Ramos (cell line): ENCODE results near the gene ZNG1B.
"Not testable (repeated sequence)": the region's sequence is repeated elsewhere in the genome, so short reads cannot be mapped to it uniquely, and the experiment has no call there.

Experiments used
- in situ Hi-C: fragments of 300-500 bp; cut with MboI; formaldehyde crosslinking; loops from one replicate; pipeline ENCODE4 v1.14.3; 2022; ENCODE audit warnings: low sequenced_read_pairs; ENCODE audit not compliant: unreplicated experiment

The ZNG1B gene

GRCh38 chr2:113437508-113438465 is at the start of gene ZNG1B:
Gene ZNG1B (plus strand): TSS chr2:113437691. CDS start chr2:113437869, 178 bp downstream.
- in situ Hi-C loops: not testable (repeated sequence)

DNA sequence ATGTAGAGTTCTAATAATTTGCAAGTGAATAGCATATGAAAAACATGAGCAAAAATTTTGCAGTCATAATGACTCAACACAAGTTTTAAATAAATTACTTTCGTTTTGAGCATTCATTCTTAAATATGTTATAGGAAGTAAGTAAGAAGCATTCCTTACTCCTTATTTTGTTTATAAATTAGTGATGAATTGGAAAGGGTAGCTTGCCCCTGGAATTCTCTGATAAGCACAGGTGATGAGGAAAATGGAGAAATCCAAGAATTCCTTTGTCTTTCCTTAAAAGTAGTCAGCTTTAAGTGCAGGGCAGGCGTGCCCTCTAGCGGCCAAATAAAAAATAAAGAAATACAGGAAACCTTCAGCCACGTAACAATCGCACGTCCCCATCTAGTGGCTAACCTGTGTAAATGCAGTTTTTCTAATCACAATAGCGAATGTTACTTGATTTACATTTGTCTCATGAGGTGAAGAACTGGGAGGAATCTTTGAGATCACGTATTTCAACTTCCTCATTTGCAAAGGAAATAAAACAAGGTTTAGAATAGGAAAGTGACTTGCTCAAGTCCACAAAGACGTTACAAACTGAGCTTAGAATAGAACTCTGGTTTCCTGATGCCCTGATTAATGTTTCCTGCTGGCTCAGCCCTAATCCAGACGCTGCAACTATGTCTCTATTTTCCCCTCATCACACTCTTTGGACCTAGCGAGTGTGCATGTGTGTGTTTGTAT is 47.2 kb upstream of the ZNG1B start:
- in situ Hi-C loops: no loop called here

GRCh38 chr2:113391073-113391472 is 46.4 kb upstream of the ZNG1B start:
- in situ Hi-C loops: no loop called here

DNA sequence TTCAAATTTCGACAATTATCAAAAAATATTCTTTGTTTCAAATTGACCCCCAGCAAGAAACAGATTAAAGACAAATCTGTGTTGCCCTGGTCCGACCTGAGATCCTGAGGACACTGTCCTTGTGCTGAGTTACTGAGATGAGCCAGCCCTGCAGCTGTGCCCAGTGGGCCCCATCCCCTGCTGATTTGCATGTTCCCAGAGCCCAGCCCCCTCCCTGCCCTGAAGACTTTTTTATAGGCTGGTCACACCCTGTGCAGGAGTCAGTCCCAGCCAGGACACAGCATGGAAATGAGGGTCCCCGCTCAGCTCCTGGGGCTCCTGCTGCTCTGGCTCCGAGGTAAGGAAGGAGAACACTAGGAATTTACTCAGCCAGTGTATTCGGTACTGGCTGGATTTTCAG is 31.4 kb upstream of the ZNG1B start:
- in situ Hi-C loops: no loop called here

DNA sequence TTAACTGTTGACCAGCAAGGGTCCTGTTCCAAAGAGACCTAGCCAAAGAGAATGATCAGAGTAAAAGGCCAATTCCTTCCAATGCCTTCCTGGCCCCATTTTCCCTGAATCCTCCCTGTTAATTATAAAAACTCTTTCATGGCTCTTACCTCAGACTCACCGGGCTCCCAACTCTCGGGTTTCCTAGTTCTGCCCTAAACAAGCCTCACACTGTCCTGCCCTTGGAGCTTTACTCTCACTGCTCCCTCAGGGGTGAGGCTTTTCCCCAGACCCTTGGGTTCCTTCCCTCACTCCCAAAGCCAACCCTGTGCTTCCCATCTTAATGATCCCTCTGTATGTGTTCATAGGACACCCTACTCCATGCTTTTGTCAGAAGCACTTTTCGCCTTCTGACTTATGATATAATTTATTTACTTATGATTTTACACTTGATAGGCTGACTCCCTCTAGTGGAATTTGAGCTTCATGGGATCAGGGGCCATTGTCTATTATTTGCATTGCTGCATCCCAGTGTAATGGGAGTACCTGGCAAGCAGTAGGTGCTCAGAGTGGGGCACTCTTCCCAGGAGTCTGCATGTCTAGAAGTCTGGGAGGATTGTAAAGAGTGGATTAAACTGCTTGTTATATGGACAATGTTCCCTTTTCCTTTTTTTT is 29.9 kb upstream of the ZNG1B start:
- in situ Hi-C loops: no loop called here

DNA sequence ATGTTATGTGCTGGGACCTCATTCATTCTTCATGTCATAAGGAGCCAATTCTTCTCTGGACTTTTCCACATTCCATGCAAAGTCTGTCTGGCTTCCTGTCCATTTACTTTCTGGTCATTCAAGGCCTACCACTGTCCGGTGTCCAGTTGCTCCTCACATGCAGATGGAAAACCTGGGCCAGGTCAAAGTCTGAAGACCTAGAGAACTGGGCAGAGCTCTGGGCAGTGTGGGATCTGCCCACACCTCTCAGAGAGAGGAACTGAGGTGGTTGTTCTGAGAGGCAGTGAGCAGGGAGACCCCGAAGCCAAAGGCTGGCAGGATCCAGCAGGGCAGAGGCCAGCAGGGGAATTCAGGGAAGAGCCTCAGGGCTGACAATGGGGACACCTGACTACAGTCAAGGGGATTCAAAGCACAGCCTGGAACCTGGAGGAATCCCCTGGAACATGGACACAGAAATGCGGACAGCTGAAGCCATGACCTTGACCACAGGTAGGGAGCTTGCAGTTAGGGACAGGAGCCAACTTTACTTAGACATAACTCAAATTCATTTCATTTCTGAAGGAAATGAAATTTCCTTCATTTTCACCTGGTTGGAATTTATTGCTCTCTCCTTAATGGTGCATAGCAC is 25.7 kb upstream of the ZNG1B start:
- in situ Hi-C loops: not testable (repeated sequence)

GRCh38 chr2:113412774-113413173 is 24.7 kb upstream of the ZNG1B start:
- in situ Hi-C loops: not testable (repeated sequence)

- in situ Hi-C loops: not testable (repeated sequence)
Measured at GRCh38 chr2:113431773-113432172, 5.7 kb upstream of the ZNG1B start.

GRCh38 chr2:113433468-113433867 is 4.0 kb upstream of the ZNG1B start:
- in situ Hi-C loops: not testable (repeated sequence)

GRCh38 chr2:113465770-113466169 is 28.3 kb downstream of the ZNG1B start:
- in situ Hi-C loops: not testable (repeated sequence)

DNA sequence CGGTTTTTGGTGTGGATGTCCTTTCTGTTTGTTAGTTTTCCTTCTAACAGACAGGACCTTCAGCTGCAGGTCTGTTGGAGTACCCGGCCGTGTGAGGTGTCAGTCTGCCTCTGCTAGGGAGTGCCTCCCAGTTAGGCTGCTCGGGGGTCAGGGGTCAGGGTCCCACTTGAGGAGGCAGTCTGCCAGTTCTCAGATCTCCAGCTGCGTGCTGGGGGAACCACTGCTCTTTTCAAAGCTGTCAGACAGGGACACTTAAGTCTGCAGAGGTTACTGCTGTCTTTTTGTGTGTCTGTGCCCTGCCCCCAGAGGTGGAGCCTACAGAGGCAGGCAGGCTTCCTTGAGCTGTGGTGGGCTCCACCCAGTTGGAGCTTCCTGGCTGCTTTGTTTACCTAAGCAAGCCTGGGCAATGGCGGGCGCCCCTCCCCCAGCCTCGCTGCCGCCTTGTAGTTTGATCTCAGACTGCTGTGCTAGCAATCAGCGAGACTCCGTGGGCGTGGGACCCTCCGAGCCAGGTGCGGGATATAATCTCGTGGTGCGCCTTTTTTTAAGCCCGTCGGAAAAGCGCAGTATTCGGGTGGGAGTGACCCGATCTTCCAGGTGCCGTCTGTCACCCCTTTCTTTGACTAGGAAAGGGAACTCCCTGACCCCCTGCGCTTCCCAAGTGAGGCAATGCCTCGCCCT is 39.3 kb downstream of the ZNG1B start:
- in situ Hi-C loops: not testable (repeated sequence)

GRCh38 chr2:113496527-113496926 is 59.0 kb downstream of the ZNG1B start:
- in situ Hi-C loops: not testable (repeated sequence)

DNA sequence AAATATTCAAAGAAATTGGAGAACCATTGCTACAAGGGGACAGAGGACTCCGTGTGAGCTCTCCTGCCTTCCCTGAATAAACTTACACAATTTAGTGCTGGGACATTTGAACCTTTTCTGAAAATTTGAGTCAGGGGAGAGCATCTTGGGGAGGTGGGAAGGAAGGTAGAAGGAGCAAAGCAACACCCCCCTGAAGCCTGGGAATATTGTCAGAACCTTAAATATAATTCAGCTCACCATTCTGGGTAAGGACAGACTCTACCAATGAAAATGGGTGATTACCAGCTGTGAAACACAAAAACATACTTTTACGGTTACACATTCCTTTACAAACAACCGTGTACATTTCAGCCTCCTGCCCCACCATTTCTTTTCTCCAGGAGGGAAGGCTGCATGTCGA is 60.9 kb downstream of the ZNG1B start, which contains the start of gene FOXD4L1:
Gene FOXD4L1 (plus strand): TSS at position 301 of the 400 bp plus-strand sequence. CDS start 592 bp downstream, outside the sequence.
- in situ Hi-C loops: not testable (repeated sequence)

DNA sequence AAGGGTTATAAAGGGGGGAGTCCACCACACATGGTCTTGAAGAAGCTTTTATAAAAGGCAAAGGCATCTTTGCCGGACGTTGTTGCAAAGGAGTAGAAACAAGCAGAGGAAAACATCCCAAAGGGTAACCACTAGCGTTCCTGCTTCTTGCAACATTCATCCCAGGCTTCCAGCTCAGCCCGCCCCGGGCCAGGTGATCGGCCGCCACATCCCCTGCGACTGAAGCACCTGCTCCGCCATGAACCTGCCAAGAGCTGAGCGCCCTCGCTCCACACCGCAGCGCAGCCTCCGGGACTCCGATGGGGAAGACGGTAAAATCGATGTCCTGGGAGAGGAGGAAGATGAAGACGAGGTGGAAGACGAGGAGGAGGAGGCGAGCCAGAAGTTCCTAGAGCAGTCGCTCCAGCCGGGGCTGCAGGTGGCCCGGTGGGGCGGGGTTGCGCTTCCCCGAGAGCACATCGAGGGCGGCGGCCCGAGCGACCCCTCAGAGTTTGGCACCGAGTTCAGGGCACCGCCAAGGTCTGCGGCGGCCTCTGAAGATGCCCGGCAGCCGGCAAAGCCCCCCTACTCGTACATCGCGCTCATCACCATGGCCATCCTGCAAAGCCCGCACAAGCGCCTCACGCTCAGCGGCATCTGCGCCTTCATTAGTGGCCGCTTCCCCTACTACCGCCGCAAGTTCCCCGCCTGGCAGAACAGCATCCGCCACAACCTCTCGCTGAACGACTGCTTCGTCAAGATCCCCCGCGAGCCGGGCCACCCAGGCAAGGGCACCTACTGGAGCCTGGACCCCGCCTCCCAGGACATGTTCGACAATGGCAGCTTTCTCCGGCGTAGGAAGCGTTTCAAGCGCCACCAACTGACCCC is 61.8 kb downstream of the ZNG1B start:
- in situ Hi-C loops: not testable (repeated sequence)

- in situ Hi-C loops: not testable (repeated sequence)
Measured at GRCh38 chr2:113499886-113500722, 62.6 kb downstream of the ZNG1B start.

- in situ Hi-C loops: not testable (repeated sequence)
Measured at GRCh38 chr2:113500723-113501038, 63.2 kb downstream of the ZNG1B start.

DNA sequence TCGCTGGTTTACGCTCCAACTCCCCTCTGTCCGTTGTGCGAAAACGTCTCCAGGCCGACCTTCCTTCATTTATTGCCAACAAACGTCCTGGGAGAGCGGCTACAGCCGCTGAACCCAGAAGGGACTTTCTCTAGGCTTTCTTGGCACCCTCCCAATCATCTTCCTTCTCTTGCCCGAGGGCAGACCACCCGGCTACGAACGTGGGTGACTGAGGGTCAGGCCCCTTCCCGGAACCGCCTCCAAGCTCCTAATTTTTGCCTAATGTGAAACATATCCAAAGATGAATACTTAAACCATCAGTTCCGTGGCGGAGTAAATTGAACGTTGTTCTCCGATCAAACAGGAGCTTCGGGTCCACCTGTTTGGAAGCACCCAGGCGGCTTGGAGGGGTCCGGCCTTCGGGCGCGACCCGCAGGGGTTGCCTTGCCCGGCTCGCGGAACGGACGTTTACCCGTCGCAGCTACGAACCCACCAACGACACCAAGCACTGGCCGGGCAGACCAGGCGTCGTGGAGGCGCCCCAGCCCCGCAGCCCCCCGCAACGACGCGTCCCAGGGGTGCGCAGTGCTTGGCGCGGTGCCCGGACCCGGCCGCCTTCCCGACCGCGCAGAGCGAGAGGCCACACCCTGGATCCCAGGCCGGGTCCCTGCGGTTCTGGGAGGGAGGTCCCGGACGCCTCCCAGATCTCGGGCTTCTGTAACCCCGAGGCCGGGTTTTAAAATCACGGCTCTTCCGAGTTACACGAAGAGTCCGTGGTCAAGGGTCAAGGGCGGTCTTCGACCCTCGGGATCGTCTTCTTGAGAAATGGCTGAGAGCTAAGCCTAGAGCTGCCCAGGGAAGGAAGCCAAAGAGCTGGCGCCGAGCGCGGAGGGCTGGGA is 65.0 kb downstream of the ZNG1B start:
- in situ Hi-C loops: not testable (repeated sequence)
